ENCODE measurements around the gene XK.

The XK gene

DNA sequence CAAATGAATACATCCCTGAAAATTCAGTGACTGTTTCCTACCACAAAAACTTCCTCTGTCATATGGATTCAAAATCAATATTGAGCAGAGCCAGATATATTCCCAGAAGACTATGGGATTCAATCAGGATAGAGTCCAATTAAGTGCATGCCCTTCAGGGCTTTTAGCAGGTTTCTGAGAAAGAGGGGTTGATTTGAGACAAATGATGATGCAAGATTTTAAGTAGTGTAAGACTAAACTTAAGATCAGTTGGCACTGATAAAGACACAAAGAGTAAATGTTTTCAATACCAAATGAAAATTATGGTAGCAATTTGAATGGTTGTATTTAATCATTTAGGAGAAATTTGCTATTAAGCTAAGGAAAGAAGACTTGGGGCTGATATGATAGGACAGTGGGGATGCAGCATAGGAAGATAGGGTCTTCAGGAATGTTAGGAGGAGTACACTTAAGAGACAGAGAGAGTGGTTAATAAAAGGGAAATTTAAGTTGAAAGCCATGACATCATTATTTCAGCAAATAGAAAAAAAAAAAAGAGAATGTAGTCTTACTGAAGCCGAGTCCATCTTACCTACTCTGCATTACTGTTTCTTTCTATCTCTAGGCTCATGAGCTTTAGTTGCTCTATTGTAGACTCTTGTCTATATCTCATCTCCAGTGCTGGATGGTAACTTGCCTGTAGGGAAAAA, 32.0 kb upstream of the XK start:
- no peaks in the 10 kb centered on the region for H3K27me3 ChIP-seq (ENCODE audit: control insufficient read depth, insufficient read depth, low read length)
- H2AFZ ChIP-seq, result no peak overlapping the region
- TF ChIP-seq, protein P1, sequence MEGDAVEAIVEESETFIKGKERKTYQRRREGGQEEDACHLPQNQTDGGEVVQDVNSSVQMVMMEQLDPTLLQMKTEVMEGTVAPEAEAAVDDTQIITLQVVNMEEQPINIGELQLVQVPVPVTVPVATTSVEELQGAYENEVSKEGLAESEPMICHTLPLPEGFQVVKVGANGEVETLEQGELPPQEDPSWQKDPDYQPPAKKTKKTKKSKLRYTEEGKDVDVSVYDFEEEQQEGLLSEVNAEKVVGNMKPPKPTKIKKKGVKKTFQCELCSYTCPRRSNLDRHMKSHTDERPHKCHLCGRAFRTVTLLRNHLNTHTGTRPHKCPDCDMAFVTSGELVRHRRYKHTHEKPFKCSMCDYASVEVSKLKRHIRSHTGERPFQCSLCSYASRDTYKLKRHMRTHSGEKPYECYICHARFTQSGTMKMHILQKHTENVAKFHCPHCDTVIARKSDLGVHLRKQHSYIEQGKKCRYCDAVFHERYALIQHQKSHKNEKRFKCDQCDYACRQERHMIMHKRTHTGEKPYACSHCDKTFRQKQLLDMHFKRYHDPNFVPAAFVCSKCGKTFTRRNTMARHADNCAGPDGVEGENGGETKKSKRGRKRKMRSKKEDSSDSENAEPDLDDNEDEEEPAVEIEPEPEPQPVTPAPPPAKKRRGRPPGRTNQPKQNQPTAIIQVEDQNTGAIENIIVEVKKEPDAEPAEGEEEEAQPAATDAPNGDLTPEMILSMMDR (IDR thresholded peaks at IDR 0.05), result no peak
- H3K79me2 ChIP-seq, result no peaks in the 10 kb centered on the region
- H3K4me1 ChIP-seq, result no peaks in the 10 kb centered on the region
- H3K4me2 ChIP-seq (ENCODE audit: low read length), result no peak overlapping the region
- no peak overlapping the region for H3K4me3 ChIP-seq (ENCODE audit: low read depth, low read length)
- no peaks in the 10 kb centered on the region for H3K9me3 ChIP-seq (ENCODE audit: control insufficient read depth, low read length)
- no peaks in the 10 kb centered on the region for H3K36me3 ChIP-seq (ENCODE audit: control insufficient read depth, insufficient read depth, low read length)
- no peak overlapping the region for H3K27ac ChIP-seq
- no peak overlapping the region for H3K9ac ChIP-seq

DNA sequence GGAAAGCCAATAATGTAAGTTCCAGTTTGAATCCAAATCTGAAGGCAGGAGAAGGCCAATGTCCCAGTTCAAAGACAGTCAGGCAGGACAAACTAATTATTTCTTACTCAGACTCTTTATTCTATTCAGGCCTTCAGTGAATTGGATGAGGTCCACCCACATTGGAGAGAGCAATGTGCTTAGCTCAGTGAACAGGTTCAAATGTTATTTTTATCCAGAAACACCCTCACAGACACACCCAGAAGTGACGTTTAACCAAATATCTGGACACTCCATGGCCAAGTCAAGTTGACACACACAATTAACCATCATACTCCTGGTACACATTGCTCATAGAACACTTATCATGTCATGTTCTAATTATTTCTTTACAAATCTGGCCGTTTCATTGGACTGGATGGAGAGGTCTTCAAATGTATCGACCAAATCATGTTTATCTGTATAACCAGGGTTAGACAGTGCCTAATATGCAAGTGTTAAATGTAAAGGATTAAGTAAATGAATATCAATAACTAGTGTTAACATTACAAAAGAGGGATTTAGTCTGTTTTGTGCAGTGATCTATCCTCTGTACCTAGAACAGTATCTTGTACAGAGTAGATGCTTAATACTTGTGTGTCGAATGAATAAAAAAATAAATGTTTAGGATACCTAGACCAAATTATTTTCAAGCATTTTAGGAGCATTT, 27.1 kb upstream of the XK start:
- Histone ChIP-seq H3K4me1 (no peaks in the 10 kb centered on the region), H3K27ac (no peak overlapping the region), H3K4me3 (ENCODE audit: low read depth, low read length) (no peak overlapping the region), H3K9ac (no peak overlapping the region), H3K4me2 (ENCODE audit: low read length) (no peak overlapping the region), H3K9me3 (ENCODE audit: control insufficient read depth, low read length) (no peaks in the 10 kb centered on the region), H2AFZ (no peak overlapping the region), H3K36me3 (ENCODE audit: control insufficient read depth, insufficient read depth, low read length) (no peaks in the 10 kb centered on the region), H3K79me2 (no peaks in the 10 kb centered on the region), H3K27me3 (ENCODE audit: control insufficient read depth, insufficient read depth, low read length) (no peaks in the 10 kb centered on the region)
- TF ChIP-seq, protein P1 (IDR thresholded peaks at IDR 0.05), result no peak

DNA sequence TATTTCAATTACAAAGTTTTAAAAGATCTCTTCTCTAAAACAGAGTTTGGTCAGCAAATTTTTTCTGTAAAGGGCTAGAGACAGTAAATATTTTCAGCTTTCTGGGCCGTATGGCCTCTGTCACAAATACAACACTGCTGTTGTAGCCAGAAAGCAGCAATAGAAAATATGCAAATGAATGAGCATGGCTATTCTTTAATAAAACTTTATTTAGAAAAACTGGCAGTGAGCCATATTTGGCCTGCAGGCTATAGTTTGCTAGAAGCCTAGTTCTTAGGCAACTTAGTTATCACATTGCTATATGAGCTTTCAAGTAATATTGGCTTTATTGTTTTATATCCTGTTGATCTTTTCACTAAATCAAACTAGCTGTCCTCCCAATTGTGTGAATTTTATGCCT, 26.5 kb upstream of the XK start:
- Histone ChIP-seq H3K9ac (no peak overlapping the region), H3K4me1 (no peaks in the 10 kb centered on the region), H3K27ac (no peak overlapping the region), H3K4me2 (ENCODE audit: low read length) (no peak overlapping the region), H2AFZ (no peak overlapping the region), H3K4me3 (ENCODE audit: low read depth, low read length) (no peak overlapping the region), H3K27me3 (ENCODE audit: control insufficient read depth, insufficient read depth, low read length) (no peaks in the 10 kb centered on the region), H3K79me2 (no peaks in the 10 kb centered on the region), H3K9me3 (ENCODE audit: control insufficient read depth, low read length) (no peaks in the 10 kb centered on the region), H3K36me3 (ENCODE audit: control insufficient read depth, insufficient read depth, low read length) (no peaks in the 10 kb centered on the region)
- TF ChIP-seq, protein P1 (IDR thresholded peaks at IDR 0.05), result no peak

DNA sequence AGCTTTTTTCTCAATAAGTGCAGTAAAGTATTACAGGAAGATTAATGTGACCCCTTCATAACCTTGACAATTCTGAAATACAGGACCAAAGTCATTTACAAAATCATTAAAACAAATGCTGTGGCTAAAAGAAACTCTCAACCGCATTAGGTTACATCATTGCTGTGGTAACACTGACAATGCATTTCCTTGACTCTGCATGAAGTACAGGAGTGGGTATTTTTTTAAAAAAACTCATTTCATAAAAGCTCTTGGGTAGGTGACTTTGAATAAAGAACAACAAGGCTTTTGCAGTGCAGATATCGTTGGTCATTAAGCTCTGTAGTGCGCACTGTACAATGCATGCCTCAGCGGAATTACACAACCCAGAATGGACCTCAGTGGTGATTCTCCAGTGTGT, 23.4 kb upstream of the XK start:
- Histone ChIP-seq H2AFZ (no peak overlapping the region), H3K27me3 (ENCODE audit: control insufficient read depth, insufficient read depth, low read length) (no peaks in the 10 kb centered on the region), H3K9ac (no peak overlapping the region), H3K79me2 (no peaks in the 10 kb centered on the region), H3K36me3 (ENCODE audit: control insufficient read depth, insufficient read depth, low read length) (no peaks in the 10 kb centered on the region), H3K4me3 (ENCODE audit: low read depth, low read length) (no peak overlapping the region), H3K9me3 (ENCODE audit: control insufficient read depth, low read length) (no peaks in the 10 kb centered on the region), H3K4me2 (ENCODE audit: low read length) (no peak overlapping the region), H3K4me1 (no peaks in the 10 kb centered on the region), H3K27ac (no peak overlapping the region)
- TF ChIP-seq, protein P1 (IDR thresholded peaks at IDR 0.05), result no peak

DNA sequence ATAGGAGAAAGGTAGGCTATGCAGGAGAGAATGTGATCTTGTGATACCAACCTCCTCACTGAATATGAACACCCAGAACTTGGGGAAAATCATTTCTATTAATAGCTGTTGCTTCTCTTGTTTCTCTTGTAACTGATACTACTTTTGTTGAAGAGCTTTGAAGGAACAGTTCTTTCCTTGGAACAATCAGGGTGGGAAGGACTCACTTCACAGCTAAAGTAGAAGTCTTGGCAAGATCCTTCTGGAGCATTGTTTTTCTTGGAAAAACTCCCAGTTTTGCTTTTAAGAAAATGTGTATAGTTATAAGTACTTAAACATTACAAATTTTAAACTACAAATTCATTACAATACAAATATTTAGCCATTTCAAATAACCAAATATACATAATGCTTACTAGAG, 19.1 kb upstream of the XK start:
- H3K4me1 ChIP-seq, result no peaks in the 10 kb centered on the region
- no peak overlapping the region for H2AFZ ChIP-seq
- no peak overlapping the region for H3K9ac ChIP-seq
- TF ChIP-seq, protein P1 (IDR thresholded peaks at IDR 0.05), result no peak
- H3K27me3 ChIP-seq (ENCODE audit: control insufficient read depth, insufficient read depth, low read length), result no peaks in the 10 kb centered on the region
- no peaks in the 10 kb centered on the region for H3K9me3 ChIP-seq (ENCODE audit: control insufficient read depth, low read length)
- H3K27ac ChIP-seq, result no peak overlapping the region
- no peak overlapping the region for H3K4me3 ChIP-seq (ENCODE audit: low read depth, low read length)
- H3K79me2 ChIP-seq, result no peaks in the 10 kb centered on the region
- no peaks in the 10 kb centered on the region for H3K36me3 ChIP-seq (ENCODE audit: control insufficient read depth, insufficient read depth, low read length)
- H3K4me2 ChIP-seq (ENCODE audit: low read length), result no peak overlapping the region
